Ectodermal cell (in vitro differentiated cells): ENCODE results near the gene PHKG1.
A peak's percentile ranks its signal among the peaks of the same experiment; 100 is the strongest.
"Not testable (repeated sequence)": the region's sequence is repeated elsewhere in the genome, so short reads cannot be mapped to it uniquely, and the experiment has no call there.

Experiments
- H3K27ac ChIP-seq: 2 replicates; pipeline ENCODE4 v1.7.0; 2013; ENCODE audit warnings: mild to moderate bottlenecking, low read depth, low read length; ENCODE audit not compliant: insufficient read depth, poor library complexity, severe bottlenecking
- H3K27me3 ChIP-seq: 2 replicates; pipeline ENCODE4 v1.7.0; 2013; ENCODE audit warnings: mild to moderate bottlenecking, low read length; ENCODE audit not compliant: insufficient read depth, control insufficient read depth, poor library complexity, severe bottlenecking
- H3K36me3 ChIP-seq: one replicate; pipeline ENCODE4 v1.7.0; 2013; ENCODE audit warnings: low read length; ENCODE audit not compliant: control insufficient read depth, insufficient read depth
- H3K4me1 ChIP-seq: one replicate; pipeline ENCODE4 v1.7.0; 2013; ENCODE audit warnings: low read length; ENCODE audit not compliant: control insufficient read depth, insufficient read depth
- H3K4me3 ChIP-seq: 2 replicates; pipeline ENCODE4 v1.7.0; 2013; ENCODE audit warnings: low read depth, low read length, control low read depth; ENCODE audit not compliant: insufficient read depth
- H3K9me3 ChIP-seq: 2 replicates; pipeline ENCODE4 v1.7.0; 2013; ENCODE audit warnings: mild to moderate bottlenecking, low read length, moderate library complexity; ENCODE audit not compliant: control insufficient read depth
- WGBS, 2 experiments: methylation state at CpG; one replicate each; pipeline ENCODE4 v1.1.7; 2013; ENCODE audit warnings: missing lambda C conversion rate in 2 of 2; 5-methylcytosine and 5-hydroxymethylcytosine counted together

Gene PHKG1

GRCh38 chr7:56045758-56046157 lies 47.0 kb downstream of the PHKG1 start:
- H3K4me1 ChIP-seq, H3K27ac ChIP-seq, H3K9me3 ChIP-seq, H3K27me3 ChIP-seq, H3K36me3 ChIP-seq, H3K4me3 ChIP-seq: not testable (repeated sequence)
- 95 to 97% methylated on average over 1 to 2 of the region's 2 CpGs for WGBS, 2 experiments

GRCh38 chr7:56040730-56041129 lies 52.0 kb downstream of the PHKG1 start:
- H3K4me3 ChIP-seq, result no peak overlapping the region
- H3K4me1 ChIP-seq, result no peaks in the 10 kb centered on the region
- no peak overlapping the region for H3K27ac ChIP-seq
- H3K27me3 ChIP-seq, result no peaks in the 10 kb centered on the region
- no peaks in the 10 kb centered on the region for H3K9me3 ChIP-seq
- WGBS, 2 experiments, result 92 to 95% methylated on average over 3 of the region's 3 CpGs
- H3K36me3 ChIP-seq, result peaks cover 4% of the 10 kb centered on the region

GRCh38 chr7:56033671-56034432 lies 58.9 kb downstream of the PHKG1 start:
- WGBS, 2 experiments, result 1% methylated on average over 27 of the region's 27 CpGs
- peak overlapping the region; percentile 56 for H3K4me3 ChIP-seq
- H3K4me1 ChIP-seq, result no peaks in the 10 kb centered on the region
- H3K9me3 ChIP-seq, result no peaks in the 10 kb centered on the region
- peaks cover 5% of the 10 kb centered on the region for H3K36me3 ChIP-seq
- H3K27ac ChIP-seq, result peak overlapping the region; percentile 85
- H3K27me3 ChIP-seq, result no peaks in the 10 kb centered on the region

GRCh38 chr7:56032578-56032977 lies 60.2 kb downstream of the PHKG1 start:
- H3K27me3 ChIP-seq, H3K9me3 ChIP-seq, H3K4me1 ChIP-seq, H3K27ac ChIP-seq, H3K36me3 ChIP-seq, H3K4me3 ChIP-seq: not testable (repeated sequence)
- WGBS, 2 experiments, result 86 to 95% methylated on average over 7 of the region's 7 CpGs

- not testable (repeated sequence) for H3K4me3 ChIP-seq, H3K36me3 ChIP-seq, H3K4me1 ChIP-seq, H3K9me3 ChIP-seq, H3K27me3 ChIP-seq, H3K27ac ChIP-seq
- WGBS, 2 experiments, result 81 to 84% methylated on average over 8 of the region's 8 CpGs
Measured at GRCh38 chr7:56031556-56031955, 61.2 kb downstream of the PHKG1 start.

GRCh38 chr7:56030340-56030739 lies 62.4 kb downstream of the PHKG1 start:
- 95% methylated on average over 8 of the region's 8 CpGs for whole genome bisulfite sequencing, 2 experiments

More at GRCh38 chr7:56030340-56030739, 62.4 kb downstream of the PHKG1 start:
- no peaks in the 10 kb centered on the region for H3K4me1 ChIP-seq
- H3K9me3 ChIP-seq, result no peaks in the 10 kb centered on the region
- no peak overlapping the region for H3K4me3 ChIP-seq
- no peaks in the 10 kb centered on the region for H3K27me3 ChIP-seq
- no peak overlapping the region for H3K27ac ChIP-seq
- H3K36me3 ChIP-seq, result peaks cover 6% of the 10 kb centered on the region
